Measurements from ENCODE around the gene NPNT.

NPNT gene

GRCh38 chr4:105972946-105973621 is 77.8 kb downstream of the NPNT start:
- Histone ChIP-seq H4K12ac (ENCODE audit: low read depth, low read length) (no peak overlapping the region), H3K79me2 (ENCODE audit: control insufficient read depth, insufficient read depth, low read length, poor library complexity) (no peaks in the 10 kb centered on the region), H3K4me2 (ENCODE audit: low read length) (no peak overlapping the region), H2BK5ac (ENCODE audit: low read depth, low read length, poor library complexity) (no peak overlapping the region), H3K9ac (ENCODE audit: low read length) (no peak overlapping the region), H3K9me3 (ENCODE audit: insufficient read depth, low read depth, low read length) (no peaks in the 10 kb centered on the region), H3K4me1 (ENCODE audit: control insufficient read depth in 1 of 2, insufficient read depth in 2 of 2, low read length in 2 of 2) (no peaks in the 10 kb centered on the region), H3K79me1 (ENCODE audit: low read length) (no peaks in the 10 kb centered on the region), H2AFZ (ENCODE audit: insufficient read depth, low read length, poor library complexity) (no peak overlapping the region), H3K4me3 (ENCODE audit: low read depth, low read length) (no peak overlapping the region), H3K23ac (ENCODE audit: low read length) (no peak overlapping the region), H3K4ac (ENCODE audit: low read depth, low read length) (no peak overlapping the region), H3K18ac (ENCODE audit: low read length) (no peak overlapping the region), H3K27me3 (ENCODE audit: insufficient read depth, low read length) (no peaks in the 10 kb centered on the region), H2BK120ac (ENCODE audit: insufficient read depth, low read length, poor library complexity) (no peak overlapping the region), H3K14ac (ENCODE audit: low read length) (no peak overlapping the region), H3K36me3 (ENCODE audit: control insufficient read depth in 1 of 2, insufficient read depth in 2 of 2, low read length in 2 of 2) (no peaks in the 10 kb centered on the region), H2AK5ac (ENCODE audit: low read length) (no peak overlapping the region), H4K91ac (ENCODE audit: low read depth, low read length) (no peak overlapping the region), H4K8ac (ENCODE audit: low read depth, low read length) (no peak overlapping the region), H3K27ac (ENCODE audit: low read depth, low read length) (no peak overlapping the region), H2BK12ac (ENCODE audit: low read length) (no peak overlapping the region)
- WGBS (ENCODE audit: extremely low coverage, insufficient coverage, insufficient read length): no CpG with 5 or more reads among the region's 5 CpGs
- no peak for DNase-seq

DNA sequence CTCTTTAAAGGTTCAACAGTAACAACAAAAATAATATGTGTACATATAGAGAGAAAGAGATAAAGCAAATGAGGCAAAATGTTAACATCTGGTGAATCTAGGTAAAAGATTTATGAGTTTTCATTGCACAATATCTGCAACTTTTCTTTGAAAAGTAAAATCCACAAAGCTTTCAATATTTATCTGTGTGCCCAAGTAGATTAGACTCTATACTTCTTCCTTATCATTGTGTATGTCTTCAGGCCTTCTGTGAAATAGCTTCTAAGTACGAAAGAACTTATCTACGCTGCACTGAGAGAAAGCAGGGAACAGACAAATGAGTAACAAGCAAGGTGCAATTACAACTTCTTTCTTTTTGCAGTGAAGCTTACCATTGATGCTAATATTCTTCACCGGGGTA is 81.6 kb downstream of the NPNT start:
- Histone ChIP-seq H4K8ac (ENCODE audit: low read depth, low read length) (no peak overlapping the region), H3K18ac (ENCODE audit: low read length) (no peak overlapping the region), H3K23ac (ENCODE audit: low read length) (no peak overlapping the region), H3K4me1 (ENCODE audit: control insufficient read depth in 1 of 2, insufficient read depth in 2 of 2, low read length in 2 of 2) (peaks cover 1 to 2% of the 10 kb centered on the region in 2 experiments), H3K9me3 (ENCODE audit: insufficient read depth, low read depth, low read length) (no peaks in the 10 kb centered on the region), H2AK5ac (ENCODE audit: low read length) (no peak overlapping the region), H4K91ac (ENCODE audit: low read depth, low read length) (no peak overlapping the region), H3K4ac (ENCODE audit: low read depth, low read length) (no peak overlapping the region), H2AFZ (ENCODE audit: insufficient read depth, low read length, poor library complexity) (no peak overlapping the region), H3K27ac (ENCODE audit: low read depth, low read length) (no peak overlapping the region), H3K79me2 (ENCODE audit: control insufficient read depth, insufficient read depth, low read length, poor library complexity) (no peaks in the 10 kb centered on the region), H2BK5ac (ENCODE audit: low read depth, low read length, poor library complexity) (no peak overlapping the region), H3K79me1 (ENCODE audit: low read length) (peaks cover 2% of the 10 kb centered on the region), H3K9ac (ENCODE audit: low read length) (no peak overlapping the region), H3K36me3 (ENCODE audit: control insufficient read depth in 1 of 2, insufficient read depth in 2 of 2, low read length in 2 of 2) (no peaks in the 10 kb centered on the region), H3K4me3 (ENCODE audit: low read depth, low read length) (no peak overlapping the region), H2BK12ac (ENCODE audit: low read length) (no peak overlapping the region), H3K14ac (ENCODE audit: low read length) (no peak overlapping the region), H2BK120ac (ENCODE audit: insufficient read depth, low read length, poor library complexity) (no peak overlapping the region), H3K27me3 (ENCODE audit: insufficient read depth, low read length) (no peaks in the 10 kb centered on the region), H4K12ac (ENCODE audit: low read depth, low read length) (no peak overlapping the region), H3K4me2 (ENCODE audit: low read length) (no peak overlapping the region)
- no peak for DNase-seq
- no CpG with 5 or more reads among the region's 3 CpGs for WGBS (ENCODE audit: extremely low coverage, insufficient coverage, insufficient read length)

- Histone ChIP-seq H3K9me3 (ENCODE audit: insufficient read depth, low read depth, low read length) (no peaks in the 10 kb centered on the region), H3K23ac (ENCODE audit: low read length) (no peak overlapping the region), H4K8ac (ENCODE audit: low read depth, low read length) (peak overlapping the region; percentile 47), H2BK5ac (ENCODE audit: low read depth, low read length, poor library complexity) (no peak overlapping the region), H2AK5ac (ENCODE audit: low read length) (peak overlapping the region; percentile 74), H2AFZ (ENCODE audit: insufficient read depth, low read length, poor library complexity) (no peak overlapping the region), H4K91ac (ENCODE audit: low read depth, low read length) (peak overlapping the region; percentile 68), H3K27ac (ENCODE audit: low read depth, low read length) (peak overlapping the region; percentile 94), H3K27me3 (ENCODE audit: insufficient read depth, low read length) (no peaks in the 10 kb centered on the region), H3K4ac (ENCODE audit: low read depth, low read length) (no peak overlapping the region), H3K9ac (ENCODE audit: low read length) (no peak overlapping the region), H3K4me2 (ENCODE audit: low read length) (no peak overlapping the region), H3K4me1 (ENCODE audit: control insufficient read depth in 1 of 2, insufficient read depth in 2 of 2, low read length in 2 of 2) (peaks cover 1 to 2% of the 10 kb centered on the region in 2 experiments), H2BK12ac (ENCODE audit: low read length) (peak overlapping the region; percentile 95), H3K18ac (ENCODE audit: low read length) (no peak overlapping the region), H2BK120ac (ENCODE audit: insufficient read depth, low read length, poor library complexity) (peak overlapping the region; percentile 66), H4K12ac (ENCODE audit: low read depth, low read length) (no peak overlapping the region), H3K4me3 (ENCODE audit: low read depth, low read length) (no peak overlapping the region), H3K79me1 (ENCODE audit: low read length) (peaks cover 2% of the 10 kb centered on the region), H3K36me3 (ENCODE audit: control insufficient read depth in 1 of 2, insufficient read depth in 2 of 2, low read length in 2 of 2) (no peaks in the 10 kb centered on the region), H3K79me2 (ENCODE audit: control insufficient read depth, insufficient read depth, low read length, poor library complexity) (no peaks in the 10 kb centered on the region), H3K14ac (ENCODE audit: low read length) (no peak overlapping the region)
- peak in 1 of 2 donors; percentile 44 for DNase-seq
- WGBS (ENCODE audit: extremely low coverage, insufficient coverage, insufficient read length): no CpG with 5 or more reads among the region's 2 CpGs
Observed at GRCh38 chr4:105978684-105979296, 83.5 kb downstream of the NPNT start.

- Histone ChIP-seq H3K9ac (ENCODE audit: low read length) (no peak overlapping the region), H3K4ac (ENCODE audit: low read depth, low read length) (no peak overlapping the region), H2BK120ac (ENCODE audit: insufficient read depth, low read length, poor library complexity) (no peak overlapping the region), H4K8ac (ENCODE audit: low read depth, low read length) (no peak overlapping the region), H3K79me2 (ENCODE audit: control insufficient read depth, insufficient read depth, low read length, poor library complexity) (no peaks in the 10 kb centered on the region), H4K12ac (ENCODE audit: low read depth, low read length) (no peak overlapping the region), H3K27me3 (ENCODE audit: insufficient read depth, low read length) (no peaks in the 10 kb centered on the region), H2BK5ac (ENCODE audit: low read depth, low read length, poor library complexity) (no peak overlapping the region), H4K91ac (ENCODE audit: low read depth, low read length) (no peak overlapping the region), H3K79me1 (ENCODE audit: low read length) (peaks cover 2% of the 10 kb centered on the region), H3K36me3 (ENCODE audit: control insufficient read depth in 1 of 2, insufficient read depth in 2 of 2, low read length in 2 of 2) (no peaks in the 10 kb centered on the region), H3K18ac (ENCODE audit: low read length) (no peak overlapping the region), H3K27ac (ENCODE audit: low read depth, low read length) (peak overlapping the region; percentile 94), H2BK12ac (ENCODE audit: low read length) (no peak overlapping the region), H3K9me3 (ENCODE audit: insufficient read depth, low read depth, low read length) (peaks cover under 1% of the 10 kb centered on the region), H3K23ac (ENCODE audit: low read length) (no peak overlapping the region), H2AFZ (ENCODE audit: insufficient read depth, low read length, poor library complexity) (no peak overlapping the region), H3K14ac (ENCODE audit: low read length) (no peak overlapping the region), H3K4me1 (ENCODE audit: control insufficient read depth in 1 of 2, insufficient read depth in 2 of 2, low read length in 2 of 2) (peaks cover 1 to 2% of the 10 kb centered on the region in 2 experiments), H2AK5ac (ENCODE audit: low read length) (no peak overlapping the region), H3K4me2 (ENCODE audit: low read length) (no peak overlapping the region), H3K4me3 (ENCODE audit: low read depth, low read length) (no peak overlapping the region)
- DNase-seq: peak in 1 of 2 donors; percentile 59
- no CpG with 5 or more reads among the region's 3 CpGs for WGBS (ENCODE audit: extremely low coverage, insufficient coverage, insufficient read length)
Observed at GRCh38 chr4:105979506-105979905, 84.2 kb downstream of the NPNT start.

All from trophoblast cell (in vitro differentiated cells and primary cell).